Measurements from ENCODE around the gene RASGRP4. TPM values are rescaled to one million over a fixed set of nuclear protein-coding genes. Genes with fewer than 3 reads are reported as not detected.

The RASGRP4 gene
- total and polyA plus RNA-seq, 4 donors = 3.5 to 39.0 (median 8.7) TPM

GRCh38 chr19:38400361-38400760 lies 25.7 kb downstream of the RASGRP4 start:
- 79 to 86% methylated on average over 5 of the region's 5 CpGs for WGBS, 2 donors
- Histone ChIP-seq H3K4me3 (no peak overlapping the region), H3K9me3 (ENCODE audit: control insufficient read depth in 4 of 4, insufficient read depth in 3 of 4, low read length in 3 of 4) (peaks cover 0 to 2% (median 0%) of the 10 kb centered on the region in 4 donors), H3K27me3 (ENCODE audit: control insufficient read depth in 3 of 3, insufficient read depth in 3 of 3, low read length in 2 of 3) (peaks cover 14 to 29% (median 14%) of the 10 kb centered on the region in 3 donors), H3K4me1 (ENCODE audit: control insufficient read depth in 5 of 5, insufficient read depth in 5 of 5, low read length in 5 of 5) (peaks cover 0 to 2% (median 0%) of the 10 kb centered on the region in 5 donors), H3K27ac (ENCODE audit: low read depth in 1 of 2, low read length in 1 of 2) (no peak overlapping the region), H3K9ac (ENCODE audit: insufficient read depth in 1 of 2, low read length in 2 of 2) (no peak overlapping the region), H3K36me3 (ENCODE audit: control insufficient read depth in 4 of 4, insufficient read depth in 4 of 4, low read length in 4 of 4) (peaks cover 0 to 6% (median 5%) of the 10 kb centered on the region in 4 donors)
- DNase-seq (no peak), ATAC-seq (ENCODE audit: insufficient read depth, low FRiP score) (no peak)
- TF ChIP-seq CTCF (IDR thresholded peaks at IDR 0.05; ENCODE audit: control extremely low read depth, extremely low read depth) = no peak

- H3K9ac ChIP-seq (ENCODE audit: insufficient read depth in 1 of 2, low read length in 2 of 2) = no peak overlapping the region
- peaks cover 0 to 3% (median 0%) of the 10 kb centered on the region in 4 donors for H3K9me3 ChIP-seq (ENCODE audit: control insufficient read depth in 4 of 4, insufficient read depth in 3 of 4, low read length in 3 of 4)
- peaks cover 0 to 2% (median 0%) of the 10 kb centered on the region in 5 donors for H3K4me1 ChIP-seq (ENCODE audit: control insufficient read depth in 5 of 5, insufficient read depth in 5 of 5, low read length in 5 of 5)
- no peak for ATAC-seq (ENCODE audit: insufficient read depth, low FRiP score)
- no peak overlapping the region for H3K4me3 ChIP-seq
- no peaks in the 10 kb centered on the region for H3K36me3 ChIP-seq (ENCODE audit: control insufficient read depth in 4 of 4, insufficient read depth in 4 of 4, low read length in 4 of 4)
- H3K27ac ChIP-seq (ENCODE audit: low read depth in 1 of 2, low read length in 1 of 2) = no peak overlapping the region
- WGBS, 2 donors = 59 to 88% methylated on average over 1 of the region's 1 CpG
- TF ChIP-seq CTCF (IDR thresholded peaks at IDR 0.05; ENCODE audit: control extremely low read depth, extremely low read depth) = no peak
- no peak for DNase-seq
- peaks cover 16 to 36% (median 19%) of the 10 kb centered on the region in 3 donors for H3K27me3 ChIP-seq (ENCODE audit: control insufficient read depth in 3 of 3, insufficient read depth in 3 of 3, low read length in 2 of 3)
Measured at GRCh38 chr19:38399537-38399936, 26.5 kb downstream of the RASGRP4 start.

DNA sequence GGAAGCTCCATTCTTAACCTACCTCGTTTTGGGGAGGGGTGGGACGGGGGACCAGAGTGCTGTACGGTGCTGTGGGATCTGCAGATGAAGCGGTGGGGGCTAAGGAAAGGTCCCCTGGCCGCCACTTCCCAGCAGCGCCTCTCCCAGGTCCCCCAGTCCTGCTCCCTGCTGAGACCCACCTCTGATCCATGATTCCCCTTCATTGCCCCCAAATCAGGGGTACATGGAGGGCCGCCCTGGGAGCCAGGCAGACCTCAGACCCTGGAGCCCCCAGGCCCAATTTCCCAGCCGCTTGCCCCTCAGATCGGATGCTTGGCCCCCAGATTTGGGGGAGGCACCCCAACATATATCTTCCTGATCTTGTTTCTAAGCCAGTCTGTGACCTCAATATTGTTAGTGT lies 26.9 kb downstream of the RASGRP4 start:
- peaks cover 16 to 40% (median 22%) of the 10 kb centered on the region in 3 donors for H3K27me3 ChIP-seq (ENCODE audit: control insufficient read depth in 3 of 3, insufficient read depth in 3 of 3, low read length in 2 of 3)
- no peaks in the 10 kb centered on the region for H3K4me1 ChIP-seq (ENCODE audit: control insufficient read depth in 5 of 5, insufficient read depth in 5 of 5, low read length in 5 of 5)
- no peak for TF ChIP-seq CTCF (IDR thresholded peaks at IDR 0.05; ENCODE audit: control extremely low read depth, extremely low read depth)
- ATAC-seq (ENCODE audit: insufficient read depth, low FRiP score) (no peak), DNase-seq (no peak)
- H3K9ac ChIP-seq (ENCODE audit: insufficient read depth in 1 of 2, low read length in 2 of 2) = no peak overlapping the region
- no peaks in the 10 kb centered on the region for H3K36me3 ChIP-seq (ENCODE audit: control insufficient read depth in 4 of 4, insufficient read depth in 4 of 4, low read length in 4 of 4)
- H3K4me3 ChIP-seq = no peak overlapping the region
- peaks cover 0 to 6% (median 0%) of the 10 kb centered on the region in 4 donors for H3K9me3 ChIP-seq (ENCODE audit: control insufficient read depth in 4 of 4, insufficient read depth in 3 of 4, low read length in 3 of 4)
- 60 to 64% methylated on average over 9 of the region's 9 CpGs for WGBS, 2 donors
- H3K27ac ChIP-seq (ENCODE audit: low read depth in 1 of 2, low read length in 1 of 2) = no peak overlapping the region

Data from lung (tissue), 12 donors.